Memory B cell (primary cell): ENCODE data around the gene BACH2.

ENCODE experiments used
- ATAC-seq: fragments of 150-1000 bp; cut with Tn5 transposase; 2 replicates; pipeline ENCODE4 v1.10.0; 2021; ENCODE audit warnings: low read depth, mild to moderate bottlenecking, moderate library complexity
- DNase-seq, 2 donors: peaks; one replicate each; pipeline ENCODE4 v3.0.0; 2022; ENCODE audit warnings: low spot score in 2 of 2
- H3K27ac Mint-ChIP-seq: one replicate; pipeline ENCODE4 v1.8.0; 2022; ENCODE audit warnings: mild to moderate bottlenecking, moderate library complexity, mixed read lengths
- H3K27me3 Mint-ChIP-seq: one replicate; pipeline ENCODE4 v1.8.0; 2022; ENCODE audit warnings: mixed read lengths
- H3K36me3 Mint-ChIP-seq: one replicate; pipeline ENCODE4 v1.8.0; 2022; ENCODE audit warnings: mild to moderate bottlenecking, mixed read lengths
- H3K4me1 Mint-ChIP-seq: one replicate; pipeline ENCODE4 v1.8.0; 2022; ENCODE audit warnings: mixed read lengths
- H3K4me3 Mint-ChIP-seq: one replicate; pipeline ENCODE4 v1.8.0; 2022; ENCODE audit warnings: mild to moderate bottlenecking, moderate library complexity, mixed read lengths
- H3K9me3 Mint-ChIP-seq: one replicate; pipeline ENCODE4 v1.8.0; 2022; ENCODE audit warnings: mixed read lengths

Gene BACH2

DNA sequence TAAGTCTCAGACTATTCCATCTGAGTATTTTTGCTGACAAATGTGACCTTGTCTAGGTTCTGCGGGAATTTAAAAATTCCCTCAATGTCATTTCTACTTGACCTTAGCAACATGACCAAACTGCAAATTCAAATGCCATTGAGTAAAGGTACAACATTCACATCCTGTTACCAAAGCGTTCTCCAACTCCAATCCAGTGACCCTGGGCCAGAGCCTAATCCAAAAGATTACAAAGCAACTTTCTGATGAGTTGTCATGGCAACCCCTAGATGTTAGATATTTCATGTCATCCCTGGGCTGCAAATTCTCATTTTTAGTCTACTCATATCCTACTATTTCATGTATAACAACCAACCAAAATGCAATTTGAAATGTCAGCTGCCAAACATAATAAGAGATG is 65.3 kb downstream of the BACH2 start:
- H3K9me3 Mint-ChIP-seq, result no peaks in the 10 kb centered on the region
- H3K4me3 Mint-ChIP-seq, result no peak overlapping the region
- DNase-seq (no peak), ATAC-seq (no peak)
- peaks cover 15% of the 10 kb centered on the region for H3K4me1 Mint-ChIP-seq
- H3K36me3 Mint-ChIP-seq, result peaks cover 11% of the 10 kb centered on the region
- H3K27me3 Mint-ChIP-seq, result no peaks in the 10 kb centered on the region
- H3K27ac Mint-ChIP-seq, result peak overlapping the region; percentile 76

DNA sequence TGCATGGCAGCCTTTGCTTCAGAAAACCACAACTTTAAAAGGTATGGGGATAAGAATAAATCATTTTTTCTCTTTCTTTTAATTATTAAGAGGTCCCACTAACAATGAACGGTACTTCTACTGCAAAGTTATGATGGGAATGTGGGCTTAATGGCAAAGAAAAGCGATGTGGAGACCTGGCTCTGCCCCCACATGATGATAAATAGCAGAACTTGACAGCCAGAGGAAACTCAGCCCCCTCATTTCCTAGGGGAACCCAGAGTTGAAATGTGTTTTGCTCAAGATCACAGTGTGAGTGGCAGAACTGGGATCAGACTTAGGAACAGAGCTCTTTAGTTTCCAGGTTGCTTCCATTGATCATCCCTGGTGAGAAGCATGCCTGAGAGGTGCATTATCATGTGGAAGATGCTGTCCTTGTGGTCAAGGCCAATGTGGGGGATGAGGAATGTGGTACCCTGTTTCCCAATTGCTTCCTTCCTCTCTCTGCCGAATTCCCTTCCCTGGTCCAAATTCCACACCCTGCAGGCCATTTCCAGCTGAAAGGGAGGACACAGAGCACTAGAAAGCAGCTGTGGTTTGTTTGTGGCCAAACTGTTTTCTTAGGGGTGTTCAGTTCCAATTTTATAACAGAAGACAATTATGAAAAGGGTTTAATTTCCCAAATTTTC is 66.0 kb downstream of the BACH2 start:
- no peak overlapping the region for H3K4me3 Mint-ChIP-seq
- H3K36me3 Mint-ChIP-seq, result peaks cover 10% of the 10 kb centered on the region
- H3K27ac Mint-ChIP-seq, result peak overlapping the region; percentile 76
- H3K4me1 Mint-ChIP-seq, result peaks cover 13% of the 10 kb centered on the region
- DNase-seq (no peak), ATAC-seq (no peak)
- no peaks in the 10 kb centered on the region for H3K9me3 Mint-ChIP-seq
- H3K27me3 Mint-ChIP-seq, result no peaks in the 10 kb centered on the region

DNA sequence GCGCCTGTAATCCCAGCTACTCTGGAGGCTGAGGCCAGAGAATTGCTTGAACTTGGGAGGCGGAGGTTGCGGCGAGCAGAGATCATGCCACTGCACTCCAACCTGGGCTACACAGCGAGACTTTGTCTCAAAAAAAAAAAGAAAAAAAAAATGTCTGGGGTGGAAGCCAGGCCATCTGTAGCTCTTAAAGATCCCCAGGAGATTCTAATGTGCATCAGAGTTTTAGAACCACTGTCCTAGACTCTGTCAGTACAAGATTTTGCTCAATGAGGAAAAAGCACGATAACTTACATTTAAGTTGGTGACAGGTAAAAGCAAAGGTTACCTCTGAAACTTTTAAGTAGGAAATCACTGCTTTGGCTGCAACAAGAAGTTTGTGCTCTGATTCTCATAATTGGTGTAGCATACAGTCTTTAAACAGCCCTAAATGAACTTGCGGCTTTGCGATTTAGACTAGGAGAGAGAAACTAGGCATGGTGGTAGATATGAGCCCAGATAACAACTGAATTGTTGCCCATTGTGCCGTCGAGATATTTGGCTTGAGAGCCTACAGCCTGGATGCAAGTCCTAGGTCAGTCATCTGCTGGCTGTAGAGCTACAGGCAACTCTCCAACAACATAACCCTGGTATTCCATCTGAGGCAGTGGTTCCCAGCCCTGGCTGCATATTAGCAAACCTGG is 67.2 kb downstream of the BACH2 start:
- H3K27me3 Mint-ChIP-seq, result no peaks in the 10 kb centered on the region
- H3K9me3 Mint-ChIP-seq, result no peaks in the 10 kb centered on the region
- DNase-seq (no peak), ATAC-seq (no peak)
- H3K4me1 Mint-ChIP-seq, result peaks cover 10% of the 10 kb centered on the region
- H3K4me3 Mint-ChIP-seq, result no peak overlapping the region
- H3K27ac Mint-ChIP-seq, result no peak overlapping the region
- peaks cover 10% of the 10 kb centered on the region for H3K36me3 Mint-ChIP-seq

DNA sequence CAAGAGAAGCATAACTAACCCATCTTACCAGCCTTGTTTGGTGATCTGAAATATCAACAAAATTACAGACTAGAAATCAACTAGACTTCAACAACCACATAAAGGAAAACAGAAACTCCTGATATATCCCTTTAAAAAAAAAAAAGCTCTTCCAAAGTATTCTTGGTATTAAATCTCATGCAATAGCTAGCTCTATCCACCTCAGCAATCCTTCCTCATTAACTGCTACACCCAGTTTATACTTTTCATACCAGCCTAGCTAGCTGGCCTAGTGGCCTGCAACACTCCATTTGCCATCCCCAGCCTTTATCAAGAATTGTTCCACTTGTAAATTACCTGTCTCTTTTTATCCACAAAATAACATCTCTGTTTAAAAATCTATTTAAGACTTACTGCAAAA is 69.0 kb downstream of the BACH2 start:
- H3K27ac Mint-ChIP-seq, result no peak overlapping the region
- H3K27me3 Mint-ChIP-seq, result no peaks in the 10 kb centered on the region
- H3K9me3 Mint-ChIP-seq, result peaks cover 3% of the 10 kb centered on the region
- peaks cover 18% of the 10 kb centered on the region for H3K36me3 Mint-ChIP-seq
- DNase-seq (no peak), ATAC-seq (no peak)
- peaks cover 12% of the 10 kb centered on the region for H3K4me1 Mint-ChIP-seq
- no peak overlapping the region for H3K4me3 Mint-ChIP-seq

DNA sequence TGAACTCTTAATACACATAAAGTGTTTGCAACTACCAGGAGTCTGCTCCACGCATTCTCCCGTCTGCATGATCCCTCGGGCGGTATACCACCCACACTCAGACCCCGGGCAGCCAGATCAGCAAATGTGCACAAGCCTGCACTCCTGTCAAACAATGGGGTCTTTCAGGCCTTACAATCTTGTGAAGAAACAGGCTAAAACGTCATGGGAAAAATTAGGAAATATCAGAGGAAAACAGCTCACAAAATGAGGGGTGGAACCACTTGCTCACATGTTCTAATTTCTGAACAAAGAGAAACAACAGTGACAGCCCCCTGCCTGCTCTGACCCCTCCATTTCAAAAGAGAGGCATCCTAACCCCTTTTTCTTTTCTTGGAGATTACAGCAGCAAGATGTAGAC is 69.4 kb downstream of the BACH2 start:
- DNase-seq, result no peak
- peaks cover 4% of the 10 kb centered on the region for H3K9me3 Mint-ChIP-seq
- H3K4me3 Mint-ChIP-seq, result no peak overlapping the region
- H3K27me3 Mint-ChIP-seq, result no peaks in the 10 kb centered on the region
- H3K27ac Mint-ChIP-seq, result no peak overlapping the region
- no peak for ATAC-seq
- peaks cover 22% of the 10 kb centered on the region for H3K36me3 Mint-ChIP-seq
- H3K4me1 Mint-ChIP-seq, result peaks cover 15% of the 10 kb centered on the region

DNA sequence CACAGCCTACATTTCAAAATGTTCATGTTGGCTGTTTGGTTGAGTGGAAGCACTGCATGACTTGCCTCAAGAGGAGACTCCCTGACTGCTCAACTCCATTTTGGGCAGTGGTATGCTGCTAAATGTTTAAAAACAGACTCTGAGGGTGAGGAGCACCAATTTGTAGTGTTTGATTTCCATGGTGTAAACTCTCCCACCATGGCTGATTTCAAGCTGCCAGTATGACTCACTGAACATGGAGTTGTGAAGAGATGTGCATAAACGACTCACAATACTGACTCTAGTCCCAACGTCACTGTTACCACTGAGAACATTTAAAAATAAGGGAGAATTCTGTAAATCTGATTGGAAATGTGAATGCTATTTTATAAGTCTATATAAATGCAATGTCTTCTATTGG is 70.4 kb downstream of the BACH2 start:
- H3K9me3 Mint-ChIP-seq, result peaks cover 4% of the 10 kb centered on the region
- DNase-seq (no peak), ATAC-seq (no peak)
- H3K27me3 Mint-ChIP-seq, result no peaks in the 10 kb centered on the region
- peak overlapping the region; percentile 67 for H3K27ac Mint-ChIP-seq
- H3K36me3 Mint-ChIP-seq, result peaks cover 27% of the 10 kb centered on the region
- H3K4me1 Mint-ChIP-seq, result peaks cover 19% of the 10 kb centered on the region
- H3K4me3 Mint-ChIP-seq, result no peak overlapping the region

DNA sequence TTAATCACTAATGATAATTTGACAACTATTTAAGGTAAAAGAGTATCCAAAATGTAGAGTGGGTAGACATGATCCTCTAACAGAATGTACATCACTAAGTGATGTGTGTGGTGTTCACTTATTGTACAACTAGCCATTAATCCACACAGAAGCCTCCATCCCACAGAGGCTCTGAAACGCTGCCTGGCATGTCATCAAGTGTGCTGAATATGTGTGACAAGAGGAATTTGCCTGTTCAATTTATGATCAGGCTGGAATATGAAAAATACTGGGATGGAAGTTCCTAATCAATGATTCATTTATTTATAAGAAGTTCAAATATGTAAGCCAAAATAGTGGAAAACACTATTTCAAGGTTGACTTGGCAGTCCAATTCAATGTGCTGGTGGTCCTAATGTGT is 72.4 kb downstream of the BACH2 start:
- Mint-ChIP-seq H3K27me3 (no peaks in the 10 kb centered on the region), H3K27ac (peak overlapping the region; percentile 72), H3K4me1 (peaks cover 16% of the 10 kb centered on the region), H3K9me3 (peaks cover 4% of the 10 kb centered on the region), H3K36me3 (peaks cover 25% of the 10 kb centered on the region), H3K4me3 (no peak overlapping the region)
- DNase-seq, result no peak
- ATAC-seq, result no peak

DNA sequence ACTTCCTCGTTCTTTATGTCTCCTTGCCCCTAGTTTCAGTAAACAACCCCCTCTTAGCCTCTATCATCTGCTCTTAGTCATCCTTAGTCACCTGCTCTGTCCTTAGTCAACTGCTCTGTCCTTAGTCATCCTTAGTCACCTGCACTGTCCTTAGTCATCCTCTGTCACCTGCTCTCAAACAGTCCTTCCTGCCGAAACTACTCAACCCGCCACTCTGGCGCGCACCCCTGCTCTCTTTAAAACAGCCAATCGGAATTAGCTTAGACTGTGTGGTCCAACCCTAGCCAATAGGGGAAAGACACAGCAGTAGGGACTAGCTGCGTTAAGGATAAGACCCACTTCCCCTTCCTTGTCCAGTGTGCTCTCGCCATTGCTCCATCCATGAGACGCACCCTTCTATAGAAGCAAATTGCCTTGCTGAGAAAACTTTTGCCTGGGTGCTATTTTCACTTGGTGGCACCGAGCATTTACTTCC is 73.9 kb downstream of the BACH2 start:
- peaks cover 15% of the 10 kb centered on the region for H3K4me1 Mint-ChIP-seq
- H3K27ac Mint-ChIP-seq, result peak overlapping the region; percentile 58
- ATAC-seq (no peak), DNase-seq (no peak)
- peaks cover 24% of the 10 kb centered on the region for H3K36me3 Mint-ChIP-seq
- H3K27me3 Mint-ChIP-seq, result no peaks in the 10 kb centered on the region
- peaks cover 4% of the 10 kb centered on the region for H3K9me3 Mint-ChIP-seq
- no peak overlapping the region for H3K4me3 Mint-ChIP-seq

DNA sequence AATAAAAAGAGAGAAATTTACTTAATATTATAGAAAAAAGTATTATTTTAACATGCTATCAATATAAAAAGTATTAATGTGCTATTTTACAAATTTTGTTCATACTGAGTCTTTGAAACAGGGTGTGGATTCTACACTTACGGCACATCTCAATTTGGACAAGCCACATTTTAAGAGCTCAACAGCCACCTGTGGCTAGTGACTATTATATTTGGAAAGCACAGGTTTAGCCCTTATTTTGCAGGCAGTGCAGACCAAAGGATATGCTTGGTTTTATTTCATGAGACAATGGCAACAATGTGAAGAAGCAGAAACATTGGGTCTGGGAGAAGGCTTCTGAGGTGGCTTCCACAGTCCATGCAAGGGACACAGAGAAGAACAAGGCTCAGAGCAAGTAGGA is 74.6 kb downstream of the BACH2 start:
- no peak overlapping the region for H3K4me3 Mint-ChIP-seq
- peaks cover 22% of the 10 kb centered on the region for H3K36me3 Mint-ChIP-seq
- ATAC-seq (no peak), DNase-seq (no peak)
- peaks cover 16% of the 10 kb centered on the region for H3K4me1 Mint-ChIP-seq
- H3K27me3 Mint-ChIP-seq, result no peaks in the 10 kb centered on the region
- H3K9me3 Mint-ChIP-seq, result peaks cover 4% of the 10 kb centered on the region
- peak overlapping the region; percentile 58 for H3K27ac Mint-ChIP-seq

DNA sequence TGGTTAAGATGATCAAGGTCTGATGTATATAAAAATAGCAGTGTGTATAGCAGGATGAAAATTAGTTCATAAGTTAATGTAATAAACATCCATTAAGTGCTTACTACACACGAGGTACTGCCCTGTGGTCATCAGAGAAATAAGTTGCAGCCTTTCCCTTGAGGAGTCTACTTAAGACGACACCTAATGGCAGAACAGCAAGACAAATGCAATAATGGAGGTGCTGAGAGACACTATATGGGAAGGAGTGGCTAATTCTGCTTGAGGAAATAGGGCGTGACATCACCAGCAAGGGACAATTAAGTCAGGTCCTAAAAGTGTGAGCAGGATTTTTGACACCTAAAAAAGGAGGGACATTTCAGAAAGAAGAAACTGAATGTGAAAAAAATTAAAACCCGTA is 75.2 kb downstream of the BACH2 start:
- Mint-ChIP-seq H3K27me3 (no peaks in the 10 kb centered on the region), H3K4me1 (peaks cover 22% of the 10 kb centered on the region), H3K27ac (peak overlapping the region; percentile 58), H3K36me3 (peaks cover 22% of the 10 kb centered on the region), H3K9me3 (peaks cover 4% of the 10 kb centered on the region), H3K4me3 (no peak overlapping the region)
- ATAC-seq (no peak), DNase-seq (no peak)

DNA sequence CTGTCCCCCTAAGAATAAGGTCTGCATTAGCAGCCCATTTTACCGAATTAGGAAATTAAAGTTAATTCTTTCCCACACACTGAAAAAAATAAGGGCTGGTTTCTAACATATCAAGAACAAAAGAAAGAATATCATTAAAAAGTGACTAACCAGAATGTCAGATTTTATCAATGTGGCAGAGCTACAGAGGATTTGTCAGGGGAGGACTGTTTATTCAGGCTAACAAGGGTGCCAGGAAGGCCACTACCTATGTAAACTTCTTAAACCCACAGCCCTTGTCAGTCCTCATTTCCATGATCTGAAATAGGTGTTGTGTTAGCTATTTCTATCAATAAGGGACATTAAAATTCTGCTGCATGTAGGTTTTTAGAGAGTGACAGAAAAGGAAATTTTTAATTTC is 76.4 kb downstream of the BACH2 start:
- H3K36me3 Mint-ChIP-seq, result peaks cover 17% of the 10 kb centered on the region
- H3K9me3 Mint-ChIP-seq, result peaks cover 4% of the 10 kb centered on the region
- no peak overlapping the region for H3K27ac Mint-ChIP-seq
- no peak overlapping the region for H3K4me3 Mint-ChIP-seq
- DNase-seq (no peak), ATAC-seq (no peak)
- peaks cover 28% of the 10 kb centered on the region for H3K4me1 Mint-ChIP-seq
- H3K27me3 Mint-ChIP-seq, result no peaks in the 10 kb centered on the region

DNA sequence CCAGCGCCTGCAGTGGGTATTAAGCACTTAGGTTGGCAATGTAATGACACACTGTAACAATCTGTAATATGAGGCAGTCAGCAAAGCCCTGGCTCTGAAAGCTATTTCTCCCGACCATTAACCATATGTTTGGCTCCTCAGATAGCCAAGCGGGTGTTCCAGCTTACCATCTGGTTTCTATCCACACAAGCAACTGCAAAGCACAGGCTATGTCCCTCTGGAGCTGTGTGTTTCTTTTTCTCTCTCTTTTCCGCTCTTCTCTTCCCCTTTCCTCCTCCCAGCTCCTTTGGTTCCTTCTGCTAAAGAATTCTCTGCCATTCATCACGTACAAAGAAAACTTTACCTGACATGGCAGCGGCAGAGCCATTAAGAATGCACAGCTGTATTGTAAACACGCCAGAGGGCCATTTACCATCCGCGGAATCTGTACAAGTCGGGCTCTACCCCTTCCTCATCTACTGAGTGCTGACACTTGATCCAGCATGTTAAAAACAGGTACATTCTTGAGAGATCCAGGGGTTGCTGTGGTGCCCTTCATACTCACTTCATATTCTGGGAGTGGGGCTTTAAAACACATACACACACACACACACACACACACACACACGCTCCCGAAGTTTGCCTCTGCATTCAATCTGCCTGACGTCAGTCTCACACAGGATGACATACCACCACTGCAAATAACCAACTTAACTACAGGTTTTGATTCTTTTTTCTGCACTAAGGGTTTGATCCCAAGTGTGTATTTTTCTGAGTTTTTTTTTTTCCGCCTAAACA is 77.2 kb downstream of the BACH2 start:
- no peak for ATAC-seq
- H3K36me3 Mint-ChIP-seq, result peaks cover 17% of the 10 kb centered on the region

DNA sequence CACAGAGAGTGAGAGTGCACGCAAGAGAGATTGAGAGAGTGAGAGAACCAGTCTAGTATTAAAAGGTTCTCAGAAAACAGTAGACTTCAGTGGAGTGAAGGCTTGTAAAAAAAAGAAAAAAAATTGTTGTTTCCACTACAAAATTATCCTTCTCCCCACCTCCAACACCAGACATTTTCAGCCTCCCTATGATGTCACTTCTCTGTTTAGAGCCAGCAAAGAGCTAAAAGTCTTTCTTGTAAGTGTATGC is 77.8 kb downstream of the BACH2 start:
- Mint-ChIP-seq H3K4me3 (no peak overlapping the region), H3K9me3 (peaks cover 4% of the 10 kb centered on the region), H3K36me3 (peaks cover 16% of the 10 kb centered on the region), H3K27me3 (no peaks in the 10 kb centered on the region), H3K4me1 (peaks cover 33% of the 10 kb centered on the region), H3K27ac (no peak overlapping the region)
- DNase-seq, result no peak
- ATAC-seq, result no peak

More for the DNA sequence above, 77.2 kb downstream of the BACH2 start:
- H3K9me3 Mint-ChIP-seq, result peaks cover 4% of the 10 kb centered on the region
- no peak overlapping the region for H3K4me3 Mint-ChIP-seq
- no peak for DNase-seq
- H3K27ac Mint-ChIP-seq, result no peak overlapping the region
- peaks cover 30% of the 10 kb centered on the region for H3K4me1 Mint-ChIP-seq
- no peaks in the 10 kb centered on the region for H3K27me3 Mint-ChIP-seq

DNA sequence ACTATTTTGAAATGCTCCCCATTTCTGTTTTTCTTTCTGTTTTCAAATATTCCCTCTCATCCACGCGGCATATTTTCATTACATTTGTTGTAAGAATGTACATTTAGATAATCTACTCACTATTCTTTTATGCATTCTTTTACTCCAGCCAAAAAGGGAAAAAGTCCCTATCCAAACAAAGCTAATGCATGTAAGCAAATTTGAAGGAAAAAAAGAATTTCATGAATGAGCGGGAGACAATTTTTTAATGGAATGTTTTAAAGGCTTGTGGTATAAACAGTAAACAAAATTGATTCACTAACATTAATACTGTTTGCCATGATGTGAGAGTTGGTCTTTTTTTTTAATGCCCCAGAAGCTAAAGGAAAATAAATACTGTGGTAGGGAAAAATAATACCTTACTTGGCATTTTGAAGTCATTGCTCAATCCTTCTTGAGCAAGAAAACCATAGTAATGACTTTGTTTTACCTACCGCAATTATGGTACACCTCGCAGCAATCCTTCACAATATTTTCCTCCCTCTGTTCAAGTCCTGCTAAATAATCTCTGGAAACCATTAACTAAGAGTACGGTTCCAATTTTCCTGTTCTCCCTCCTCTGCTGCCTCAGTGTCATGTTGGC is 79.0 kb downstream of the BACH2 start:
- peaks cover 8% of the 10 kb centered on the region for H3K36me3 Mint-ChIP-seq
- ATAC-seq, result no peak
- H3K4me1 Mint-ChIP-seq, result peaks cover 39% of the 10 kb centered on the region
- no peak overlapping the region for H3K27ac Mint-ChIP-seq
- no peaks in the 10 kb centered on the region for H3K27me3 Mint-ChIP-seq
- DNase-seq, result no peak
- H3K9me3 Mint-ChIP-seq, result peaks cover 1% of the 10 kb centered on the region
- H3K4me3 Mint-ChIP-seq, result no peak overlapping the region
